ENCODE data around the gene IMMP2L.

Gene IMMP2L

DNA sequence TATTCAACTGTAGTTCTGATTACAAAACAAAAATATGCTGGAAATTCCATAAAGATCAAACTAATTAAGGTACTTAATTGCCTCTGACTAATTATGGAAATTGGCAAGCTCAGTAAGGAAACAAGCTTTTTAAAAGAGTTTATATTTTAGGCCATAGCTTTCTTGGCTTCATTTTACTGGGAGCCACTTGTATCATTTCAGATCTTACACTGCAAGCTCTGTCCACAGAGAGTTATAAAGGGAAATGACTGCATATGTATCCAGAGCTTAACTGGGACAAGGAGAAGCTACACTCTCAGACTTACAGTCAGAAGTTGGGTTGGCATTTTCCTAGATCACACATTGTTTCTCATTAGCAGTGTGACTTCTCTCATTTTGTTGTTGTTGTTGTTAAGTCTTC is 379.0 kb downstream of the IMMP2L start:
- Histone ChIP-seq H3K36me3 (ENCODE audit: low read depth) (no peaks in the 10 kb centered on the region), H3K4me3 (ENCODE audit: severe bottlenecking) (no peak overlapping the region), H3K9me3 (ENCODE audit: severe bottlenecking) (peaks cover 3% of the 10 kb centered on the region), H3K27me3 (ENCODE audit: insufficient read depth, poor library complexity, severe bottlenecking) (no peaks in the 10 kb centered on the region), H3K4me1 (ENCODE audit: insufficient read depth, poor library complexity, severe bottlenecking) (no peaks in the 10 kb centered on the region), H3K27ac (ENCODE audit: poor library complexity, severe bottlenecking) (no peak overlapping the region)
- DNase-seq (ENCODE audit: low spot score) (no peak), ATAC-seq (ENCODE audit: low read depth) (no peak)
- TF ChIP-seq, protein P1, sequence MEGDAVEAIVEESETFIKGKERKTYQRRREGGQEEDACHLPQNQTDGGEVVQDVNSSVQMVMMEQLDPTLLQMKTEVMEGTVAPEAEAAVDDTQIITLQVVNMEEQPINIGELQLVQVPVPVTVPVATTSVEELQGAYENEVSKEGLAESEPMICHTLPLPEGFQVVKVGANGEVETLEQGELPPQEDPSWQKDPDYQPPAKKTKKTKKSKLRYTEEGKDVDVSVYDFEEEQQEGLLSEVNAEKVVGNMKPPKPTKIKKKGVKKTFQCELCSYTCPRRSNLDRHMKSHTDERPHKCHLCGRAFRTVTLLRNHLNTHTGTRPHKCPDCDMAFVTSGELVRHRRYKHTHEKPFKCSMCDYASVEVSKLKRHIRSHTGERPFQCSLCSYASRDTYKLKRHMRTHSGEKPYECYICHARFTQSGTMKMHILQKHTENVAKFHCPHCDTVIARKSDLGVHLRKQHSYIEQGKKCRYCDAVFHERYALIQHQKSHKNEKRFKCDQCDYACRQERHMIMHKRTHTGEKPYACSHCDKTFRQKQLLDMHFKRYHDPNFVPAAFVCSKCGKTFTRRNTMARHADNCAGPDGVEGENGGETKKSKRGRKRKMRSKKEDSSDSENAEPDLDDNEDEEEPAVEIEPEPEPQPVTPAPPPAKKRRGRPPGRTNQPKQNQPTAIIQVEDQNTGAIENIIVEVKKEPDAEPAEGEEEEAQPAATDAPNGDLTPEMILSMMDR (IDR thresholded peaks at IDR 0.05; ENCODE audit: poor library complexity, severe bottlenecking) = no peak

DNA sequence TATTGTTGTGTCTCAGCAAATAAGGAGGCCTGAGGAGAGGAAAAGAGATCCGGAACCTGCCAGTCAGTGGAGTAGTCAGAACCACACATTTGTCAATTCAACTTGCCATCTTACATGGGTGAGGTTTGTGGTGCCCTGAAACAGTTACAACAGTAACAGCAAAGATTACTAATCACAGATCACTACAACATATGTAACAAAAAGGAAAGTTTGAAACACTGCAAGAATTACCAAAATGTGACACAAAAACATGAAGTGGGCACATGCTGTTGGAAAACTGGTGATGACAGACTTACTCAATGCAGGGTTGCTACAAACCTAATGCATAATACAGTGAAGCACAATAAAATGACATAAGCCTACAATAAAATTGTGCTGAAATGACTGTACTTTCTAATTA is 382.0 kb downstream of the IMMP2L start:
- ATAC-seq (ENCODE audit: low read depth) (no peak), DNase-seq (ENCODE audit: low spot score) (no peak)
- Histone ChIP-seq H3K36me3 (ENCODE audit: low read depth) (no peaks in the 10 kb centered on the region), H3K4me1 (ENCODE audit: insufficient read depth, poor library complexity, severe bottlenecking) (no peaks in the 10 kb centered on the region), H3K4me3 (ENCODE audit: severe bottlenecking) (no peak overlapping the region), H3K9me3 (ENCODE audit: severe bottlenecking) (no peaks in the 10 kb centered on the region), H3K27ac (ENCODE audit: poor library complexity, severe bottlenecking) (no peak overlapping the region), H3K27me3 (ENCODE audit: insufficient read depth, poor library complexity, severe bottlenecking) (no peaks in the 10 kb centered on the region)
- TF ChIP-seq, protein P1 (IDR thresholded peaks at IDR 0.05; ENCODE audit: poor library complexity, severe bottlenecking) = no peak

DNA sequence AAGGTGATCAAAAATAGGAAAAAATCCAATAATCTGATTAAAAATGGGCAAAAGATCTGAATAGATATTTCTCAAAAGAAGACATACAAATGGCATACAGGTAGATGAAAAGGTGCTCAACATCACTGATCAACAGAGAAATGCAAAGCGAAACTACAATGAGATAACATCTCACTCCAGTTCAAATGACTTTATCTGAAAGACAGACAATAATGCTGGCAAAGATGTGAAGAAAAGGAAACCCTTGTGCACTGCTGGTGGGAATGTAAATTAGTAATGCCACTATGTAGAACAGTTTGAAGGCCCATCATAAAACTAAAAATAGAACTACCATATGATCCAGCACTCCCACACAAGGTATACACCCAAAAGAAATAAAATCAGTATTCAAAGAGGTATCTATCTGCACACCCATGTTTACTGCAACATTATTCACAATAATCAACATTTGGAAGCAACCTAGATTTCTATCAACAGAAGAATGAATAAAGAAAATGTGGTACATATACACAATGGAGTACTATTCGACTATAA is 386.3 kb downstream of the IMMP2L start:
- Histone ChIP-seq H3K27me3 (ENCODE audit: insufficient read depth, poor library complexity, severe bottlenecking) (no peaks in the 10 kb centered on the region), H3K4me3 (ENCODE audit: severe bottlenecking) (no peak overlapping the region), H3K4me1 (ENCODE audit: insufficient read depth, poor library complexity, severe bottlenecking) (no peaks in the 10 kb centered on the region), H3K36me3 (ENCODE audit: low read depth) (no peaks in the 10 kb centered on the region), H3K27ac (ENCODE audit: poor library complexity, severe bottlenecking) (no peak overlapping the region), H3K9me3 (ENCODE audit: severe bottlenecking) (no peaks in the 10 kb centered on the region)
- TF ChIP-seq, protein P1 (IDR thresholded peaks at IDR 0.05; ENCODE audit: poor library complexity, severe bottlenecking) = no peak
- DNase-seq (ENCODE audit: low spot score) = no peak
- no peak for ATAC-seq (ENCODE audit: low read depth)

DNA sequence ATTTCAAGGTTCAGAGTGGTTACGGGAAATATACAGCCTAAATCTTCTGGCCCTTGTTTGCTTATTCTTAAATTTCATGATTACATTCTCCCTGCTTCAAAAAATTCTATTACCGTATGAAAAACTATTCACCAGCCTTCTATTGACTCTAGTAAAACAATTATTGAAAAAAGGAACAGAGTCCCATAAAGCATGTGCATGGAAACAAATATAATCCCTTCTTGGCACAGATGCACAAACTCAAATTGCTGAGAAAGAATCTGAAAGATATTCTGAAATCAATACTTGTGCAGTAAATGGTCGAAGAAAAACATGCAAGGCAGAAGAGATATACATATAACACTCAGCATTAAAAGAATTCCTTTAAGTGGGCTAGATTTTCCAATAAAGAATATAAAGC is 387.8 kb downstream of the IMMP2L start:
- Histone ChIP-seq H3K27ac (ENCODE audit: poor library complexity, severe bottlenecking) (no peak overlapping the region), H3K27me3 (ENCODE audit: insufficient read depth, poor library complexity, severe bottlenecking) (no peaks in the 10 kb centered on the region), H3K4me1 (ENCODE audit: insufficient read depth, poor library complexity, severe bottlenecking) (no peaks in the 10 kb centered on the region), H3K36me3 (ENCODE audit: low read depth) (no peaks in the 10 kb centered on the region), H3K9me3 (ENCODE audit: severe bottlenecking) (no peaks in the 10 kb centered on the region), H3K4me3 (ENCODE audit: severe bottlenecking) (no peak overlapping the region)
- ATAC-seq (ENCODE audit: low read depth) = no peak
- DNase-seq (ENCODE audit: low spot score) = no peak
- TF ChIP-seq, protein P1 (IDR thresholded peaks at IDR 0.05; ENCODE audit: poor library complexity, severe bottlenecking) = no peak

DNA sequence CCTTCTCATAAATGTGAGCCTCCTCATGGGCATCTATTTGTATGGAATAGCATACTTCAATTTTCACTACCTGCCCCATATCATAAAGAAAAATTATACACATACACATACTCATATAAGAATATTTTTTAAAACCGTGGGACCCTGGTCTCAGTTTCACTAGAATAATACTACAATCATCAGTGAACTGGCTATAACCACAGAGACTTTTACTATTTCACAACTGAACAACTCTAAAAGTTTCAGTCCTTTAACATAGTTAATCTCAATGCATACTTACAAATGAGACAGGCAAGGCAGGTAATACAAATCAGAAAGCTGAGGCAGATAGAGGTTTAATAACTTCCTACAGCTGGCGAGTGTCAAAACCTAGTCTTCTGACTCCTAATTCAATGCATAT is 388.3 kb downstream of the IMMP2L start:
- no peaks in the 10 kb centered on the region for H3K36me3 ChIP-seq (ENCODE audit: low read depth)
- H3K9me3 ChIP-seq (ENCODE audit: severe bottlenecking) = no peaks in the 10 kb centered on the region
- no peak overlapping the region for H3K27ac ChIP-seq (ENCODE audit: poor library complexity, severe bottlenecking)
- no peaks in the 10 kb centered on the region for H3K27me3 ChIP-seq (ENCODE audit: insufficient read depth, poor library complexity, severe bottlenecking)
- ATAC-seq (ENCODE audit: low read depth) = no peak
- DNase-seq (ENCODE audit: low spot score) = no peak
- TF ChIP-seq, protein P1 (IDR thresholded peaks at IDR 0.05; ENCODE audit: poor library complexity, severe bottlenecking) = no peak
- no peaks in the 10 kb centered on the region for H3K4me1 ChIP-seq (ENCODE audit: insufficient read depth, poor library complexity, severe bottlenecking)
- no peak overlapping the region for H3K4me3 ChIP-seq (ENCODE audit: severe bottlenecking)

Measured in RWPE2 (cell line).